GM23248 (cell line): ENCODE results near the gene TMEM51. TPM values are rescaled to one million over a fixed set of nuclear protein-coding genes. Genes with fewer than 3 reads are reported as not detected.

ENCODE experiments used
- DNase-seq: peaks from one replicate; pipeline ENCODE4 v3.0.0-alpha.2; 2015
- H2AFZ ChIP-seq: fragments of 200-600 bp; sonication (generic); 2 replicates; pipeline ENCODE4 v1.6.1; 2016; ENCODE audit warnings: antibody characterized with exemption
- H3F3A ChIP-seq: fragments of 200-600 bp; sonication (generic); 2 replicates; pipeline ENCODE4 v1.6.1; 2016; ENCODE audit warnings: mild to moderate bottlenecking, antibody characterized with exemption, mixed run types; ENCODE audit not compliant: insufficient read depth
- H3K27ac ChIP-seq: fragments of 200-600 bp; sonication (generic); 2 replicates; pipeline ENCODE4 v1.5.1; 2016; ENCODE audit warnings: mild to moderate bottlenecking
- H3K27me3 ChIP-seq: fragments of 200-600 bp; sonication (generic); replicated peaks from 2 replicates; pipeline ENCODE4 v1.6.1; 2016; ENCODE audit warnings: mild to moderate bottlenecking; ENCODE audit not compliant: insufficient read depth
- H3K36me3 ChIP-seq: fragments of 200-600 bp; sonication (generic); 2 replicates; pipeline ENCODE4 v1.6.1; 2016; ENCODE audit warnings: low read depth, mild to moderate bottlenecking
- H3K4me1 ChIP-seq: fragments of 200-600 bp; sonication (generic); 2 replicates; pipeline ENCODE4 v1.6.1; 2016; ENCODE audit warnings: mild to moderate bottlenecking; ENCODE audit not compliant: insufficient read depth
- H3K4me2 ChIP-seq: fragments of 200-600 bp; sonication (generic); one replicate; pipeline ENCODE4 v1.6.1; 2016; ENCODE audit warnings: mild to moderate bottlenecking; ENCODE audit not compliant: unreplicated experiment
- H3K4me3 ChIP-seq: fragments of 200-600 bp; sonication (generic); 2 replicates; pipeline ENCODE4 v1.5.1; 2016; ENCODE audit warnings: mild to moderate bottlenecking
- H3K79me2 ChIP-seq: fragments of 200-600 bp; sonication (generic); 2 replicates; pipeline ENCODE4 v1.6.1; 2016; ENCODE audit warnings: mild to moderate bottlenecking; ENCODE audit not compliant: insufficient read depth
- H3K9ac ChIP-seq: fragments of 200-600 bp; sonication (generic); 2 replicates; pipeline ENCODE4 v1.6.1; 2016; ENCODE audit warnings: mild to moderate bottlenecking
- H3K9me2 ChIP-seq: fragments of 200-600 bp; sonication (generic); 2 replicates; pipeline ENCODE4 v1.6.1; 2016; ENCODE audit warnings: mixed run types, mild to moderate bottlenecking, moderate library complexity; ENCODE audit not compliant: insufficient read depth
- H3K9me3 ChIP-seq: fragments of 200-600 bp; sonication (generic); one replicate; pipeline ENCODE4 v1.6.1; 2017; ENCODE audit warnings: low read depth
- H4K20me1 ChIP-seq: fragments of 200-600 bp; sonication (generic); 2 replicates; pipeline ENCODE4 v1.6.0; 2016; ENCODE audit not compliant: insufficient read depth
- EZH2 ChIP-seq: fragments of 200-600 bp; sonication (generic); IDR thresholded peaks from 2 replicates; pipeline ENCODE4 v1.6.1; 2018; ENCODE audit warnings: antibody characterized with exemption, mild to moderate bottlenecking; ENCODE audit not compliant: insufficient read depth, poor library complexity, severe bottlenecking
- EZH2phosphoT487 ChIP-seq: fragments of 200-600 bp; sonication (generic); IDR thresholded peaks from 2 replicates; pipeline ENCODE4 v1.6.1; 2018; ENCODE audit warnings: antibody characterized with exemption, moderate library complexity, mild to moderate bottlenecking, low read depth; ENCODE audit not compliant: insufficient read depth
- WGBS, 2 experiments: methylation state at CpG; one replicate each; pipeline ENCODE4 v1.1.6; 2015 to 2017; ENCODE audit warnings: low lambda C conversion rate in 2 of 2, low coverage in 1 of 2; ENCODE audit errors: missing lambda C conversion rate in 2 of 2; 5-methylcytosine and 5-hydroxymethylcytosine counted together
- in situ Hi-C: fragments of 300-500 bp; cut with MboI; formaldehyde crosslinking; loops from 2 replicates; pipeline ENCODE4 v1.15.0; 2020
- polyA plus RNA-seq: library from polyadenylated mRNA; unstranded; fragments of >200 nt; fragmentation: Nextera tagmentation; extraction: Ambion mirVana; gene quantifications from 2 replicates; pipeline ENCODE4 v1.2.1, GENCODE V29; 2016
- total RNA-seq: library from RNA; depleted of rRNA; stranded (reverse); fragments of >200 nt; shearing (Covaris generic); gene quantifications from 2 replicates; pipeline ENCODE4 v1.2.3, GENCODE V29; 2014

Gene TMEM51
- total and polyA plus RNA-seq, 2 experiments from 2014 or later: 0.54 to 0.55 TPM

- Histone ChIP-seq H3F3A (peaks cover 7% of the 10 kb centered on the region), H3K4me2 (no peak overlapping the region), H3K9me3 (no peaks in the 10 kb centered on the region), H3K9me2 (no peaks in the 10 kb centered on the region), H3K27me3 (no peaks in the 10 kb centered on the region; the same call in 1 of the 2 replicates), H3K27ac (no peak overlapping the region), H3K36me3 (no peaks in the 10 kb centered on the region), H3K9ac (no peak overlapping the region), H3K79me2 (no peaks in the 10 kb centered on the region), H3K4me1 (peaks cover 5% of the 10 kb centered on the region), H3K4me3 (no peak overlapping the region), H4K20me1 (no peaks in the 10 kb centered on the region), H2AFZ (no peak overlapping the region)
- no peak for DNase-seq
- in situ Hi-C loops: no loop called here
- no peak for TF ChIP-seq EZH2phosphoT487
- no peak for TF ChIP-seq EZH2
- 89 to 93% methylated on average over 8 of the region's 8 CpGs for WGBS, 2 experiments
Observed at GRCh38 chr1:15184436-15185241, 31.1 kb downstream of the TMEM51 start.

- WGBS, 2 experiments: 74 to 82% methylated on average over 3 of the region's 3 CpGs
- Histone ChIP-seq H3K79me2 (no peaks in the 10 kb centered on the region), H3K27ac (no peak overlapping the region), H3K36me3 (no peaks in the 10 kb centered on the region), H2AFZ (no peak overlapping the region), H3K9me2 (no peaks in the 10 kb centered on the region), H3K9me3 (no peaks in the 10 kb centered on the region), H3F3A (no peaks in the 10 kb centered on the region), H3K4me1 (no peaks in the 10 kb centered on the region), H4K20me1 (no peaks in the 10 kb centered on the region), H3K9ac (no peak overlapping the region), H3K27me3 (no peaks in the 10 kb centered on the region; the same call in 1 of the 2 replicates), H3K4me3 (no peak overlapping the region), H3K4me2 (no peak overlapping the region)
- no peak for DNase-seq
- in situ Hi-C loops: no loop called here
- TF ChIP-seq EZH2phosphoT487 (no peak), EZH2 (no peak)
Observed at GRCh38 chr1:15185617-15186016, 32.1 kb downstream of the TMEM51 start.

DNA sequence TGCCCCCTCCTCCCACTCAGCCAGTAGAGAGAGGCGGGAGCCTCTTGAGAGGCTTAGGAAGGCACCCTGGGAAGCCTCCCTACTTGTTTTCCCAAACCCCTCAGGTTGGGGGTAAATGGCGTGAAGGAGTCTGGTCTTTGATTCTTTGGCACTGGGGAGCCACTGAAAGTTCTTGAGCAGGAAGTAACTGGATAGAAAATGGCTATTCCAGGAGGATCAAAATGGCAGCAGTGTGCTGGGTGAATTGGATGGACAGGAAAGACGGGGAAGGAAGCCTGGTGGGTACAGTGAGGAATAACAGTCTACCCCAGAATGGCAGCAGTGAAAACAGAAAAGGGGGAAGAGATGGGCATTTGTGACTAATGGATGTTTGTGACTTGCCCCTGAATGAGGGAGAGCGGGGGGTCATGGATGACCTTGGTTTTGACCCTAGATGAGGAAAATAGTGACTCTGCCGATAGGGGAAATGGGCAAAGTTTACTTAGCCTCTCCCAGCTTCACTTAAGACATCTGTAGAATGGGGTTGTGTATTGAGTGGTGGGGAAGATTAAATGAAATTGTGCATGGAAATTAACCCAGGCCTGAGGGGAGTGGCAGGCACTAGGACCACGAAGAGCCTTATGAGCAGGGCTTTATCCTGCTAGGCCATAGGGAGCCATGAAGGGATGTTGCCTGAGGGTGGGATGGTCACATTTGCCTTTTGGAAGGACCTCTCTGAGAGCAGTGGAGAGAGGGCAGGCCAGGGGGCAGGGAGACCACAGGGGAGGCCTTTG is 32.7 kb downstream of the TMEM51 start:
- 85 to 89% methylated on average over 6 of the region's 6 CpGs for WGBS, 2 experiments
- in situ Hi-C loops: no loop called here
- H3F3A ChIP-seq: no peaks in the 10 kb centered on the region

GRCh38 chr1:15186846-15187151 is 33.3 kb downstream of the TMEM51 start:
- Histone ChIP-seq H3K9me2 (no peaks in the 10 kb centered on the region), H3K79me2 (no peaks in the 10 kb centered on the region), H3K9ac (no peak overlapping the region), H2AFZ (no peak overlapping the region), H3K9me3 (no peaks in the 10 kb centered on the region), H3K27ac (no peak overlapping the region), H3K4me1 (no peaks in the 10 kb centered on the region), H3K27me3 (no peaks in the 10 kb centered on the region; the same call in 1 of the 2 replicates), H3K4me3 (no peak overlapping the region), H4K20me1 (no peaks in the 10 kb centered on the region), H3K4me2 (no peak overlapping the region), H3F3A (no peaks in the 10 kb centered on the region), H3K36me3 (no peaks in the 10 kb centered on the region)
- in situ Hi-C loops: no loop called here
- 79 to 94% methylated on average over 5 to 6 of the region's 6 CpGs for WGBS, 2 experiments
- TF ChIP-seq EZH2: no peak
- TF ChIP-seq EZH2phosphoT487: no peak
- no peak for DNase-seq

More for the DNA sequence above, 32.7 kb downstream of the TMEM51 start:
- H3K79me2 ChIP-seq: no peaks in the 10 kb centered on the region
- H3K27me3 ChIP-seq: no peaks in the 10 kb centered on the region; the same call in 1 of the 2 replicates
- no peak for TF ChIP-seq EZH2
- no peak for TF ChIP-seq EZH2phosphoT487
- no peak overlapping the region for H3K9ac ChIP-seq
- no peak overlapping the region for H3K4me3 ChIP-seq
- H4K20me1 ChIP-seq: no peaks in the 10 kb centered on the region
- no peak overlapping the region for H2AFZ ChIP-seq
- H3K9me3 ChIP-seq: no peaks in the 10 kb centered on the region
- H3K4me2 ChIP-seq: no peak overlapping the region
- H3K9me2 ChIP-seq: no peaks in the 10 kb centered on the region
- H3K36me3 ChIP-seq: no peaks in the 10 kb centered on the region
- H3K27ac ChIP-seq: no peak overlapping the region
- no peaks in the 10 kb centered on the region for H3K4me1 ChIP-seq
- no peak for DNase-seq
